Myometrial cell (primary cell): ENCODE data around the gene EIF1B. TPM values are rescaled to one million over a fixed set of nuclear protein-coding genes. Genes with fewer than 3 reads are reported as not detected.

Experiments used
- total RNA-seq: library from RNA; depleted of rRNA; stranded (reverse); fragments of >200 nt; gene quantifications from 2 replicates; pipeline ENCODE4 v1.2.3, GENCODE V29; 2015

The EIF1B gene
- total RNA-seq, result 15.3 and 15.4 TPM in 2 replicates

GRCh38 chr3:40309418-40309924, at the start of gene EIF1B:
EIF1B (plus strand) TSS chr3:40309707; CDS start chr3:40309942, 235 bp downstream.

Other genes with a start within 250 kb of the EIF1B start
- not detected in 2 replicates for gene ENTPD3, start 77.5 kb downstream of the EIF1B start, total RNA-seq
- gene RPL14, start 147.6 kb downstream of the EIF1B start, total RNA-seq, result 277 and 307 TPM in 2 replicates
- gene ZNF619, start 167.4 kb downstream of the EIF1B start, total RNA-seq, result 2.0 and 4.8 TPM in 2 replicates
- 0.18 and 0.29 TPM in 2 replicates for gene ZNF620, start 196.3 kb downstream of the EIF1B start, total RNA-seq
- 7.5 and 11.2 TPM in 2 replicates for gene ZNF621, start 215.3 kb downstream of the EIF1B start, total RNA-seq